HFFc6 (cell line): Measurements from ENCODE around the gene CEACAM5. TPM values are rescaled to one million over a fixed set of nuclear protein-coding genes. Genes with fewer than 3 reads are reported as not detected.
"Not testable (repeated sequence)": the region's sequence is repeated elsewhere in the genome, so short reads cannot be mapped to it uniquely, and the experiment has no call there.

Experiments
- DNase-seq: peaks from one replicate; pipeline ENCODE4 v3.0.0-alpha.2; 2018
- H3K27ac Mint-ChIP-seq: 2 replicates; pipeline ENCODE4 v1.8.0; 2020; ENCODE audit warnings: mild to moderate bottlenecking, mixed read lengths
- H3K27me3 Mint-ChIP-seq: 2 replicates; pipeline ENCODE4 v1.8.0; 2021; ENCODE audit warnings: mild to moderate bottlenecking, moderate library complexity, mixed read lengths; ENCODE audit not compliant: insufficient read depth
- H3K36me3 Mint-ChIP-seq: 2 replicates; pipeline ENCODE4 v1.8.0; 2021; ENCODE audit warnings: low read depth, mixed read lengths
- H3K4me1 Mint-ChIP-seq: 2 replicates; pipeline ENCODE4 v1.8.0; 2020; ENCODE audit warnings: low read depth, mixed read lengths
- H3K4me3 Mint-ChIP-seq: 2 replicates; pipeline ENCODE4 v1.8.0; 2020; ENCODE audit warnings: mild to moderate bottlenecking, moderate library complexity, mixed read lengths
- H3K9me3 Mint-ChIP-seq: 2 replicates; pipeline ENCODE4 v1.8.0; 2020; ENCODE audit warnings: mild to moderate bottlenecking, mixed read lengths
- CTCF ChIP-seq: fragments of 200-600 bp; sonication (generic); IDR thresholded peaks from 2 replicates; pipeline ENCODE4 v1.5.0; 2021; ENCODE audit warnings: antibody characterized with exemption, mild to moderate bottlenecking
- total RNA-seq, 6 experiments: library from RNA; stranded (reverse); fragmentation: NEBNext Ultra II Directional; extraction: Animal tissue kit (Norgen Biotek cat#: 25700); gene quantifications; 2 replicates in 1 of 6; 3 replicates in 5 of 6; pipeline ENCODE4 v1.2.3, GENCODE V29; 2021

Gene CEACAM5
- total RNA-seq, 6 experiments from 2014 or later = 0.31 TPM; not detected in 5

GRCh38 chr19:41741244-41741554, 32.8 kb downstream of the CEACAM5 start:
- TF ChIP-seq CTCF = no peak
- Mint-ChIP-seq H3K4me3 (no peak overlapping the region), H3K9me3 (no peaks in the 10 kb centered on the region), H3K27me3 (peaks cover 32% of the 10 kb centered on the region), H3K36me3 (no peaks in the 10 kb centered on the region), H3K27ac (no peak overlapping the region), H3K4me1 (no peaks in the 10 kb centered on the region)
- no peak for DNase-seq

- Mint-ChIP-seq H3K9me3 (no peaks in the 10 kb centered on the region), H3K4me1 (no peaks in the 10 kb centered on the region), H3K27me3 (peaks cover 44% of the 10 kb centered on the region), H3K4me3 (no peak overlapping the region), H3K27ac (no peak overlapping the region), H3K36me3 (no peaks in the 10 kb centered on the region)
- DNase-seq = no peak
- TF ChIP-seq CTCF = no peak
Measured at GRCh38 chr19:41744850-41745249, 36.4 kb downstream of the CEACAM5 start.

- no peaks in the 10 kb centered on the region for H3K36me3 Mint-ChIP-seq
- no peaks in the 10 kb centered on the region for H3K4me1 Mint-ChIP-seq
- peaks cover 42% of the 10 kb centered on the region for H3K27me3 Mint-ChIP-seq
- no peak for DNase-seq
- H3K4me3 Mint-ChIP-seq = no peak overlapping the region
- H3K9me3 Mint-ChIP-seq = no peaks in the 10 kb centered on the region
- no peak overlapping the region for H3K27ac Mint-ChIP-seq
- TF ChIP-seq CTCF = no peak
Measured at GRCh38 chr19:41745756-41746155, 37.3 kb downstream of the CEACAM5 start.

GRCh38 chr19:41746593-41747227, 38.3 kb downstream of the CEACAM5 start:
- Mint-ChIP-seq H3K4me3 (no peak overlapping the region), H3K27ac (no peak overlapping the region), H3K9me3 (no peaks in the 10 kb centered on the region), H3K4me1 (no peaks in the 10 kb centered on the region), H3K36me3 (no peaks in the 10 kb centered on the region), H3K27me3 (peaks cover 42% of the 10 kb centered on the region)
- DNase-seq = peak; percentile 49
- peak; percentile 72 for TF ChIP-seq CTCF

- no peaks in the 10 kb centered on the region for H3K9me3 Mint-ChIP-seq
- H3K27ac Mint-ChIP-seq = no peak overlapping the region
- H3K27me3 Mint-ChIP-seq = peaks cover 39% of the 10 kb centered on the region
- TF ChIP-seq CTCF = no peak
- no peaks in the 10 kb centered on the region for H3K36me3 Mint-ChIP-seq
- DNase-seq = no peak
- no peak overlapping the region for H3K4me3 Mint-ChIP-seq
- no peaks in the 10 kb centered on the region for H3K4me1 Mint-ChIP-seq
Measured at GRCh38 chr19:41748012-41748411, 39.6 kb downstream of the CEACAM5 start.

- not testable (repeated sequence) for H3K36me3 Mint-ChIP-seq, H3K4me1 Mint-ChIP-seq, DNase-seq, H3K4me3 Mint-ChIP-seq, H3K9me3 Mint-ChIP-seq, H3K27ac Mint-ChIP-seq
- H3K27me3 Mint-ChIP-seq = peaks cover 32% of the 10 kb centered on the region
Measured at GRCh38 chr19:41750248-41751134, 42.1 kb downstream of the CEACAM5 start.
